ENCODE results near the gene RPLP2. TPM values are rescaled to one million over a fixed set of nuclear protein-coding genes. Genes with fewer than 3 reads are reported as not detected.

Gene RPLP2
- total and polyA plus RNA-seq, 2 of the 4 experiments (the other 2 are of a cell fraction) = 59.9 to 1,897 TPM

DNA sequence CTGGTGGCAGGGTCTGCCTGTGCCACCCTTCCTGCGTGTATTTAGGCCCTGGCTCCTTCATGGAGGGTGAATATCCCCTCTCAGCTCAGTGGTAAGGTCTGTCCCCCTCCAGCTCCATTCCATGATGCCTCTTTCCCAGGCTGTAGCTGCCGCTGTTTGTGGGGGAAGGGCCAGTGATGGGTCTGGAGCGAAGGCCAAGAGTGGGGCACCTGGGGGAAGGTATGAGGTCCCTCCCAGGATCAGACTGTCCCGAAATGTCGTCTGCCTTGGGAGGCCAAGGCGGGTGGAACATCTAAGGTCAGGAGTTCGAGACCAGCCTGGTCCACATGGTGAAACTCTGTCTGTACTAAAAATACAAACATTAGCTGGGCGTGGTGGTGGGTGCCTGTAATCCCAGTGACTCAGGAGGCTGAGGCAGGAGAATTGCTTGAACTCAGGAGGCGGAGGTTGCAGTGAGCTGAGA, 24.1 kb downstream of the RPLP2 start:
- Histone ChIP-seq H3K79me1 (ENCODE audit: low read depth in 1 of 2, low read length in 2 of 2) (peaks cover 15 to 58% of the 10 kb centered on the region in 2 experiments), H2BK15ac (ENCODE audit: low read depth, low read length) (peak overlapping the region; percentile 34; the same call in 1 of the 3 replicates), H3K4me1 (ENCODE audit: control insufficient read depth, insufficient read depth, low read length) (peaks cover 41% of the 10 kb centered on the region), H4K91ac (ENCODE audit: insufficient read depth, low read depth, low read length) (peak overlapping the region; percentile 77; the same call in 1 of the 2 replicates), H3K23ac (ENCODE audit: low read depth, low read length) (peak overlapping the region; percentile 96), H3K56ac (ENCODE audit: extremely low read depth, insufficient read depth, low read length) (peak overlapping the region; percentile 32; the same call in 1 of the 2 replicates), H3K36me3 (ENCODE audit: control insufficient read depth, insufficient read depth, low read length) (peaks cover 27% of the 10 kb centered on the region), H4K5ac (ENCODE audit: low read depth, low read length) (0 out of 2 replicates have a peak overlapping the region, but pooled peaks have one; percentile 33), H2AK5ac (ENCODE audit: low read depth, low read length) (peak overlapping the region; percentile 94), H3K14ac (replicated peaks; ENCODE audit: low read depth, low read length) (peak overlapping the region; percentile 99), H3K4ac (ENCODE audit: low read depth, low read length) (peak overlapping the region; percentile 98), H4K20me1 (ENCODE audit: insufficient read depth, low read length) (peaks cover 67% of the 10 kb centered on the region), H3K9me3 (ENCODE audit: control insufficient read depth, insufficient read depth, low read length) (no peaks in the 10 kb centered on the region), H3K18ac (ENCODE audit: low read depth, low read length) (no peak overlapping the region), H2BK120ac (ENCODE audit: low read depth, low read length) (peak overlapping the region; percentile 51; the same call in 1 of the 2 replicates), H3K27me3 (ENCODE audit: control insufficient read depth, insufficient read depth, low read length) (no peaks in the 10 kb centered on the region), H4K8ac (ENCODE audit: low read depth in 2 of 2, low read length in 2 of 2) (peak overlapping the region in 1 of 2 experiments; percentile 14; a peak in 1 of 4 replicates), H3K4me2 (ENCODE audit: low read depth, low read length) (peak overlapping the region; percentile 83), H3K4me3 (ENCODE audit: insufficient read depth, low read depth, low read length) (peak overlapping the region; percentile 84), H3K9ac (ENCODE audit: low read depth, low read length) (peak overlapping the region; percentile 94), H2BK5ac (ENCODE audit: low read depth, low read length, poor library complexity, severe bottlenecking) (peak overlapping the region; percentile 93), H3K27ac (ENCODE audit: insufficient read depth, low read length) (peak overlapping the region; percentile 93), H2AFZ (replicated peaks; ENCODE audit: low read length, poor library complexity) (no peak overlapping the region), H2AK9ac (replicated peaks; ENCODE audit: low read depth, low read length, poor library complexity) (peak overlapping the region; percentile 100), H2BK20ac (ENCODE audit: low read depth, low read length) (no peak overlapping the region), H3K9me1 (ENCODE audit: insufficient read depth, low read length) (peaks cover 21% of the 10 kb centered on the region)
- WGBS, 2 experiments (ENCODE audit: extremely low coverage in 2 of 2, insufficient read length in 1 of 2) = 20% methylated on average over 2 of the region's 9 CpGs; no CpG with 5 or more reads in 1 of the 2 experiments
- dilution Hi-C loops (cut with HindIII; ENCODE audit: low sequenced_read_pairs, unreplicated experiment) (no loop called here), in situ Hi-C loops (cut with MboI; ENCODE audit: low sequenced_read_pairs) (no loop called here), intact Hi-C loops (cut with micrococcal nuclease) (no loop called here)
- CTCF ChIA-PET = interaction anchor here (0.8 kb wide), 1 partner anchor 51 kb away, joined by 3 read pairs; no protein-coding TSS in a partner anchor
- POLR2A ChIA-PET (ENCODE audit: unreplicated experiment) = interaction anchor here (0.9 to 1.9 kb wide), 4 partner anchors 9 to 15 kb away, joined by 3 to 6 read pairs (median 5); partner anchors contain the start of genes PNPLA2 and TSPAN4
- ATAC-seq (ENCODE audit: low read depth) (no peak), DNase-seq (no peak)
- TF ChIP-seq ELK1 (IDR thresholded peaks at IDR 0.05; ENCODE audit: borderline replicate concordance, low read depth, low read length) (no peak), NFE2L2 (IDR thresholded peaks at IDR 0.05; ENCODE audit: low read depth, low read length) (0 out of 2 replicates have a peak, but pooled peaks have one; percentile 4), BHLHE40 (IDR thresholded peaks at IDR 0.05; ENCODE audit: low read depth, low read length) (no peak)
- no TSS peak for BruUV-seq (replicated peaks)
